Large intestine (tissue), 3 donors: ENCODE measurements around the gene BUB1B. TPM values are rescaled to one million over a fixed set of nuclear protein-coding genes. Genes with fewer than 3 reads are reported as not detected.

Experiments
- DNase-seq, 2 donors: peaks; one replicate each; pipeline versions ENCODE4 v3.0.0 to v3.0.0-alpha.2; 2013
- H3K27ac ChIP-seq: one replicate; pipeline ENCODE4 v1.5.1; 2013; ENCODE audit warnings: low read length
- H3K27me3 ChIP-seq: 2 replicates; pipeline ENCODE4 v1.6.1; 2013; ENCODE audit warnings: low read length; ENCODE audit not compliant: control insufficient read depth, insufficient read depth
- H3K36me3 ChIP-seq: 2 replicates; pipeline ENCODE4 v1.6.1; 2013; ENCODE audit warnings: low read length; ENCODE audit not compliant: control insufficient read depth, insufficient read depth
- H3K4me1 ChIP-seq: one replicate; pipeline ENCODE4 v1.6.1; 2013; ENCODE audit warnings: low read length; ENCODE audit not compliant: control insufficient read depth, insufficient read depth
- H3K4me3 ChIP-seq: one replicate; pipeline ENCODE4 v1.5.1; 2013; ENCODE audit warnings: low read length
- H3K9me3 ChIP-seq: one replicate; pipeline ENCODE4 v1.6.1; 2013; ENCODE audit warnings: mild to moderate bottlenecking, low read depth, low read length, moderate library complexity; ENCODE audit not compliant: control insufficient read depth
- WGBS: methylation state at CpG from one replicate; pipeline ENCODE4 v1.1.5; 2013; ENCODE audit warnings: low lambda C conversion rate; ENCODE audit not compliant: insufficient coverage; 5-methylcytosine and 5-hydroxymethylcytosine counted together
- polyA plus RNA-seq: library from polyadenylated mRNA; unstranded; fragments of 120-200 nt; gene quantifications from one replicate; pipeline ENCODE4 v1.2.1, GENCODE V29; 2013

BUB1B gene
- polyA plus RNA-seq, 1 donor, result 12.8 TPM

DNA sequence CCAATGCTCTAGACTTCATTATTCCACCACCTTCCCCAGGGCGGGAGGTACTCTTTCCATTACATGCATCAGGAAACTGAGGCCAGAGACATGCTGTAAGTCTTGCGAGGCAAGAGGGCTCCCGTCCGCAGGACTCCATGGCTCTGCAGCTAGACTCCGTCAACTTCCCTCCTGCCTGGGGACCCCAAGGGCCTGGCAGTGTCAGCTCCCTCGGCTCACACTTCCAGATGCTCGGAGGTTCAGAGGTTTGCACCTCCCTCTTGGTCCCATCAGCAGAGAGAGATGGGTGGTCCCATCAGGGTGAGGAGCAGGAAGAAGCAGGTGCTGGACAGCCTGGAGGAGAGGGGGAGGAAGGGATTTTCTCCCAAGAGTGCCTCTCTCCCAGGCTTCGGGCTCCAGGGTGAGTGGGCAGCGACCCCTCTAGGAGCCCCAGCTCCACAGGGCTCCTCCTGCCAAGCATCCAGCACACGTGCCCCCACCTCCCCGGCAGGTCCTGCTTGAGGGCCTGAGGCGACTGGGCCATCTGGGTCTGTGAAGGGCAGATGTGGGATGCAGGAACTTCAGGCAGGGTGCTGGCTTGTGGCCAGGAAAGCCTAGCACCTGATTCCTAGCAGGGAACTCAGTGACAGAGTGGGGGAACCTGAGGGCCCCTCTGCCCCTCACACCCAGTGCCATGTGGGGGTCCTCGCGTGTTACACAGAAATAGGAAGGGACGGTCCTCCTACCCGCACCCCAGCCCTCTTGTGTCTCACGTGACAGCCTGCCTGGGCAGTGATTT is 87.3 kb downstream of the BUB1B start:
- Histone ChIP-seq H3K4me3 (no peak overlapping the region), H3K4me1 (peaks cover 40% of the 10 kb centered on the region), H3K27me3 (peaks cover 12% of the 10 kb centered on the region), H3K27ac (no peak overlapping the region), H3K9me3 (no peaks in the 10 kb centered on the region), H3K36me3 (no peaks in the 10 kb centered on the region)
- DNase-seq, result no peak
- WGBS, result 80% methylated on average over 1 of the region's 17 CpGs

DNA sequence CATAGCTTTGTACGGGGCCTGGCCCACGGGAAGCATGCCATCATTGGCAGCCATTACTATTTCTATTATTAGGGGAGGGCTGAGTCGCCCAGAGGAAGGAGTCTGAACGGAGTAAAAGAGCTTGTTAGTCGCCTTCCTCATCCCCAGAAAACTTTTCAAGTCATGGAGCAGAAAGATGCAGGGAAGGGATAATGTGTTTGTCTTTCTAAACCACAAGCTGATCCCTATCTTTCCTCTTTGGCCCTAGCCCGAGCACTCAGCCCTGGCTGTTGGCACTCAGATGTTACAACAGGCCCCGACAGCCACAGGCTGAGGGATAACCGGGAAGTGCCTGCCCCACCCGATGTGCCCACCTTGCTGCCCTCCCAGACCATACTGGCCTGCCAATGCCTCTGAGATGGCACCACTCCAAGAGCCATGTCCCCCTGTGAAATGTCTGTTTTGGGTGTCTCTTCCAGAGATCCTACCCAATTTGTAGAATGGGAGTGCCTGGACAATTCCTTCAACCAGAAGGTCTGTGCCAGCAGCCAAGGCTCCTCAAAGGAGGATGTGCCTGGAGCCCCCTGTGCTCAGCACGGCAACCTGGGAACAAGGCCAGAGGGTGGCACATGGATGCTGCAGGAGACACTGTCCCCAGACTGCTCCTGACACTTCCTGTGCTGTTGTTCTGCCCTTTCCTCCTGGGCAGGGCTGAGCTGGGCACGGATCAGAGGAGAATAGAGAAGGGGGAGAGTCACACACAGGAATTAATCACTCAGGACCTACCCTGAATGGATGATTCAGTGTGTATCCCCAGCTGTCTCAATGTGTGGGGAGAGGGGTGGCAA is 88.8 kb downstream of the BUB1B start:
- H3K4me1 ChIP-seq, result peaks cover 43% of the 10 kb centered on the region
- no peaks in the 10 kb centered on the region for H3K36me3 ChIP-seq
- no peak overlapping the region for H3K27ac ChIP-seq
- DNase-seq, result no peak
- 100% methylated on average over 2 of the region's 11 CpGs for WGBS
- no peaks in the 10 kb centered on the region for H3K9me3 ChIP-seq
- no peak overlapping the region for H3K4me3 ChIP-seq
- H3K27me3 ChIP-seq, result peaks cover 21% of the 10 kb centered on the region

DNA sequence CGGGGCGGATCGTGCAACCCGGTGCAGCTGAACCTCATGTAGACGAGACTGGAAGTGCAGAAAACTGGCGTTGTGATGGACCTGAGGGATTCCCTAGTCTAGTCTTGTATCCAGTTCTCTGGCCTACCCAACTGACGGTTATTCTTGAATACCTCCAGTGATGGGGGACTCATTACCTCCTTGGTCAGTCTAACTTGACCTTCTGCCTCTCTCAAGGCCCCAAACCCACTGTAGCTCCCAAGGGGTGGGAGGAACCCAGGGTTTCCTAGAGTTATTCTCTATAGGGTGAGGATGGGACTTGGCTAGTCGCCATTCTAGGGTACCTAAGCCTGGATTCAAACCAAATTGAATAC is 89.4 kb downstream of the BUB1B start:
- Histone ChIP-seq H3K27me3 (peaks cover 21% of the 10 kb centered on the region), H3K4me3 (no peak overlapping the region), H3K36me3 (peaks cover under 1% of the 10 kb centered on the region), H3K4me1 (peaks cover 37% of the 10 kb centered on the region), H3K9me3 (no peaks in the 10 kb centered on the region), H3K27ac (no peak overlapping the region)
- no peak for DNase-seq
- no CpG with 5 or more reads among the region's 8 CpGs for WGBS

DNA sequence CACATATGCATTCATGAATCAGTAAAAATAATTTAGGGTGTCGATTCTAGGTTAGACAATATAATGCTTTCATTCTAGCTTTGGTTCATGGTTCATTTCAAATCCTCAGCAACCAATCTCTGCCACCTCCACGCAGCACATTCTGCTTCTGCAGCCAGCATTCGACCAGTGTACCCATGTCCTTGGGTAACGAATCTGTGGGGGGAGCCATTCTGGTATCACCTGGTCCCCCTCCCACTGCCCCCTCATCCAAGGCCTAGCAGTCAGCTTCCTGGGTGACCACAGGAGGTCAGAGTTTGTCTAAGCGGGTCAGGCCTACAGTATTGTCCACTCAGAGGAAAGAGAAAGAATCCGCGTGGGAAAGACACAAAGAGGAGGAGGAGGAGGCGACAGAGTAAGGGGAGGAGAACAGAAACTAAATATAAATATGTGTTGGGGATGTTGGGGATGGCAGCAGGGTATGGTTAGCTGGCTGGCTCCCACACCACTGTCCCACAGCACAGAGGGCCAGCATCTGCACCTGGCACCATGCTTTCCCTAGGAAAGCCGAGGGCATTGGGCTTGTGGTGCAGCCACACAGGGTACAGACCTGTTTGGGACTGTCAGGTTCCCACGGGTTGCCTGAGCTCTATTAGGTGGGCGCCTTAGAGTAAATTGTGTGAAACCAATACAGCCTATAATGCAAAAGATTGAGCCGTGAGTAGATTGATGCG is 90.1 kb downstream of the BUB1B start:
- H3K4me3 ChIP-seq, result no peak overlapping the region
- DNase-seq, result no peak
- H3K27me3 ChIP-seq, result peaks cover 21% of the 10 kb centered on the region
- peaks cover 31% of the 10 kb centered on the region for H3K4me1 ChIP-seq
- 81% methylated on average over 4 of the region's 13 CpGs for WGBS
- H3K27ac ChIP-seq, result peak overlapping the region; percentile 0
- no peaks in the 10 kb centered on the region for H3K9me3 ChIP-seq
- H3K36me3 ChIP-seq, result peaks cover 2% of the 10 kb centered on the region

DNA sequence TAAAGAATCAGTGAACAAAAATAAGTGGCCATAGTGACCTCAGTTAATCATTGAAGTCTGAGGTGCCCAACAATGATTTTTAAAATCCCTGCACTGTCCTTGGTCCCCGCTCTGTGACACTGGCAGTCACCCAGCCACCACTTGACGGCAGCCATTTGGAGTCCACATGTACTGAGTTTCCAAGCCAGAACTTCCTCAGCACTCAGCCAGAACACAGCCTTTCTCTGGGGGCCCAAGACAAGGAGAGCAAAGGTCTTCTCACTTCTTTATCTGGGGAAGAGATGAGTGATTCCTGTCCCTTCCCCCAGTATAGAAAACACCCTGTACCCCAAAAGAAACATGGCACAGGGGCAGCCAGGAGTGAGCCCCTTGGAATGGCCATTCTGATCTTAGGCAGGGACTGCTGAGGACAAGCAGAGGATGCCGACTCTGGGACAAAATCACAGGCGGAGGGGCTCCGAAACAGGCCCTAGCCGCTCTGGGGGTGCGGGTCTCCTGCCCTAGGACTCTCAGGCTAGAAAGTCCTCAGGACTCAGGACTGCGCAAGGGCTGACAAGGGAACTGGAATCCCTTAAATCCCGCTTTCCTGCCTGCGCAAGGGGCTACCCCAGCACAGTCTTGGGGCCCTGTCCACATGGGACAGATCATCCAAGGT is 90.7 kb downstream of the BUB1B start:
- peak overlapping the region; percentile 65 for H3K4me3 ChIP-seq
- peaks cover 2% of the 10 kb centered on the region for H3K36me3 ChIP-seq
- no CpG with 5 or more reads among the region's 10 CpGs for WGBS
- peak overlapping the region; percentile 0 for H3K27ac ChIP-seq
- H3K27me3 ChIP-seq, result peaks cover 21% of the 10 kb centered on the region
- DNase-seq, result peak in 1 of 2 donors; percentile 65
- no peaks in the 10 kb centered on the region for H3K9me3 ChIP-seq
- peaks cover 25% of the 10 kb centered on the region for H3K4me1 ChIP-seq

DNA sequence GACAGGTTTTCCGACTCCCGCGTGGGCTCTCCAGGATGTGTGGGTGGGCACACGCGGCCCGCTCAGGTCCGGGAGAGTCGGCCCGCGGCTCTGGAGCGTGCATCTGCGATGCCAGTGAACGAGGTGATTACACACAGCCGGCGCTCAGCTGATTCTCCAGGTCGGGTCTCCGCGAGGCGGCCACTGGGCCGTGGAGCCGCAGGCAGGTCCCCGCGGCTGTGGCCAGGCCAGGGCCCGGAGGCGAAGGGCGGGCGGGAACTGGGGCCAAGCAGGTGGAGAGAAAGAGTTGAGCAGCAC is 91.2 kb downstream of the BUB1B start:
- WGBS, result no CpG with 5 or more reads among the region's 27 CpGs
- Histone ChIP-seq H3K27ac (peak overlapping the region; percentile 0), H3K4me1 (peaks cover 21% of the 10 kb centered on the region), H3K9me3 (no peaks in the 10 kb centered on the region), H3K27me3 (peaks cover 21% of the 10 kb centered on the region), H3K36me3 (peaks cover 4% of the 10 kb centered on the region), H3K4me3 (peak overlapping the region; percentile 65)
- no peak for DNase-seq

DNA sequence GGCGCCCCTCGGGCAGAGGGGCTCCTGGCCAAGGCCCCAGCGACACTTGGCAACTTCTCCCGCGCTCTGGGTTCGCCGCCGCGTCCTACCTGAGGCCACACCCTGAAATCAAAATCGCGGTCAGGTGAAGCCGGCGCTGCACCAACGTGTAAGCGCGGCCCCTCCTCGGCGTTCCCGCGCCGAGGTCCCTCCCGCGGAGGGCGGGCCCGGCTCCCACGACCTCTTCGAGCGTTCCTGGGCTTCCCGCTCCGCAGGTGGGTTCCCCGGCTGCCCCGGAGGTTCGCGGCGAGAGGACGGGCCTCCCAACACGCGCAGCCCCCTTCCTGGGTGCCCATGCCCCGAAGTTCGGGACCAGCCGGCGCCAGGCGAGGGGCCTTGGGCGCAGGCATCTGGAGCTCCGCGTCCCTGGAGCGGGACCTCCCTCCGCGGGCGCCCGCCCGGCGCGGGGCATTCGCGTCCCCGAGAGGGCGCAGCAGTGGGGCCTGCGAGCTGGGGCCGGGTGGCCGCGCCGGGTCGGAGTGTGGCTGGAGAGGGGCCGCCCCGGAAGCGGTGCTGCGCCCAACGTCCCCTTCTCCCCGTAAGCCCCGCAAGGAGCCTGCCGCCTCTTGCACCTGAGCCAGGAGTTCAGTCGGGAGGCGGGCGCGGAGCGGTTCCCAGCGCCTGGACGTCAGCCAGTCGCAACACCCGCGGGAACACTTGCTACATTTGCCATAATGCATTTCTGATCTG is 91.7 kb downstream of the BUB1B start:
- WGBS, result no CpG with 5 or more reads among the region's 82 CpGs

DNA sequence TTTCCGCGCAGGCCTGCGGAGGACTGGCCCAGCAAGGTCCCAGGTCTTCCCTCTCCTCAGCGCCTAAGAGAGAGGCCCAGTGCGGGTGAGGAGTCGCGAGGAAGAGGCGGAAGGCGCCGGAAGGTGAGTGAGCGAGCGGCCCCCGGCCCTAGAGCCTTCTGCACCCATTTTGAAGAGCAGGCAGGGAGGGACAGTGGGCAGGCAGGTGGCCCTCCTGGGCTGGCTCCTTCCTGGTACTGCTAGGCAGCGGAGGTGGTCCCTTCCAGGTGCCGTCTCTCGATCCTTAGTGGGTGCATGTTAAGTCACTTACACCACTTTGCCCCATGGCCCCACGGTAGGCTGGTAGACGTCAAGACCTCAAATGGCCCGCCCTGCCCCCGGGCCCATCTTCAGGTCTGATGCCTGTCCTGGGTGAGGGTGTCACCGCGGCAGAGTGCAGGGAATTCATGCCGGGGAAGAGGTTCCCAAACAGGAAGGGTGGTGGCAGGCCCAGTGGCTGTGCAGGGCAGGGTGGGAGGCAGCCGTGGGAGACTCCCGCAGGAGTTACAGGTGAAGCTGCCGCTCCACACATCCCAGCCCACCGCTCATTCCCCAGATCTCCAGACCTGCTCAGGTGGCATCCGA is 92.4 kb downstream of the BUB1B start:
- no peak for DNase-seq
- WGBS, result no CpG with 5 or more reads among the region's 28 CpGs
- Histone ChIP-seq H3K27me3 (peaks cover 21% of the 10 kb centered on the region), H3K36me3 (peaks cover 9% of the 10 kb centered on the region), H3K9me3 (no peaks in the 10 kb centered on the region), H3K4me1 (peaks cover 20% of the 10 kb centered on the region), H3K27ac (no peak overlapping the region), H3K4me3 (peak overlapping the region; percentile 65)

More for the DNA sequence above, 91.7 kb downstream of the BUB1B start:
- Histone ChIP-seq H3K4me3 (peak overlapping the region; percentile 65), H3K27me3 (peaks cover 21% of the 10 kb centered on the region), H3K9me3 (no peaks in the 10 kb centered on the region), H3K4me1 (peaks cover 20% of the 10 kb centered on the region), H3K27ac (peak overlapping the region; percentile 0), H3K36me3 (peaks cover 9% of the 10 kb centered on the region)
- peak; percentile 61 to 86 for DNase-seq

DNA sequence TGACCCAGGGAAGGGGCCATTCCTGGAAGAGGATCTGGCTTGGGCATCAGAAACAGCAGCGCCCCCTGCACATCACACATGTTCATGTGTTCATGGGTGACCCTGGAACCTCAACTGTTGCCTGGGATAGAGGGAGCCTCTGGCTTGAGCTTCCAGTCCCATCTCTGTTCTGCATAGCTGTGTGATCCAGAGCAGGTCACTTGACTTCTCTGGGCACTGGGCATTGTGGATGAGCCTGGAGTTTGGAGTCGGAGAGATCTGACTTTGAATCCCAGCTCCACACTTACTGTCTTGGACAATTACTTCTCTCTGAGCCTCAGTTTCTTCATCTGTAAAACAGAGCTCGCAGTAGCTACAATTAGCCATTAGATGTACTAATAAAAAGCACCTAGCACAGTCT is 93.6 kb downstream of the BUB1B start:
- Histone ChIP-seq H3K36me3 (peaks cover 9% of the 10 kb centered on the region), H3K27me3 (peaks cover 21% of the 10 kb centered on the region), H3K27ac (no peak overlapping the region), H3K4me1 (peaks cover 20% of the 10 kb centered on the region), H3K9me3 (no peaks in the 10 kb centered on the region), H3K4me3 (no peak overlapping the region)
- WGBS, result no CpG with 5 or more reads among the region's 3 CpGs
- DNase-seq, result no peak
